GM12873 (cell line): ENCODE data around the gene MARCHF9.

Experiments
- CTCF ChIP-seq: IDR thresholded peaks from 2 replicates; pipeline ENCODE4 v1.5.1; 2012; ENCODE audit warnings: low read depth, mild to moderate bottlenecking, moderate library complexity, low read length, control low read depth; ENCODE audit not compliant: insufficient read depth; ENCODE audit errors: missing control alignments

The MARCHF9 gene

GRCh38 chr12:57809425-57809824, 54.5 kb downstream of the MARCHF9 start:
- no peak for TF ChIP-seq CTCF
